ENCODE results near the gene NDUFA5. TPM values are rescaled to one million over a fixed set of nuclear protein-coding genes. Genes with fewer than 3 reads are reported as not detected.

Gene NDUFA5
- total and polyA plus RNA-seq, 2 donors from 2014 or later, result 115 to 189 TPM

DNA sequence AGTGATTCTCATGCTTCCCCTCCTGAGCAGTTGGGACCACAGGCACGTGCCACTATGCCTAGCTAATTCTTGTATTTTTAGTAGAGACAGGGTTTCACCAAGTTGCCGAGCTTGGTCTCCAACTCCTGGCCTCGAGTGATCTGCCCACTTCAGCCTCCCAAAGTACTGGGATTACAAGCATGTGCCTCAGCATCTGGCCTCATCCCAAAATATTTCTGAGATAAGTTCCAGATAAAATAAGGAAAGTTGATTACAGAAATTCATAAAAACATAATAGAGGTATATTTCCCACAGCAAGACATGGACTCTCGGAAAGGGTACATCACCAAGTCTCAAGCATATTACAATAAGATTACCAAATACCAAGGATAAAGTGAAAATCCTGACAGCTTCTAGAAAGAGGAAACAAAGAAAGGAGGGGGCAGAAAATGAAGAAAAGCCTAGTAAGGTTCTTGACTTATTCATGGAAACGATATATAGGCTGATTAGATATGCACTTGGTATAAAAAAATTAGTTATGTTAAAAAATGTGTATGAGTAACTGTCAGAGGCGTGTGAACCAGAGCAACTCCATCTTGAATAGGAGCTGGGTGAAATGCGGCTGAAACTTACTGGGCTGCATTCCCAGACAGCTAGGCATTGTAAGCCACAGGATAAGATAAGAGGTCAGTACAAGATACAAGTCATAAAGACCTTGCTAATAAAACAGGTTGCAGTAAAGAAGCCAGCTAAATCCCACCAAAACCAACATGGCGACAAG is 58.2 kb downstream of the NDUFA5 start:
- intact Hi-C loops (cut with DNase I), result no loop called here
- no peaks in the 10 kb centered on the region for H3K27me3 ChIP-seq (ENCODE audit: control insufficient read depth, insufficient read depth, low read length)
- no peak for FAIRE-seq
- no peak overlapping the region for H3K27ac ChIP-seq (ENCODE audit: low read depth in 2 of 2, low read length in 2 of 2)
- H3K4me1 ChIP-seq (ENCODE audit: control insufficient read depth in 2 of 3, insufficient read depth in 2 of 3, low read depth in 1 of 3, low read length in 3 of 3), result no peaks in the 10 kb centered on the region
- no peak overlapping the region for H3K4me3 ChIP-seq (ENCODE audit: low read length in 3 of 3)
- no peak for DNase-seq
- TF ChIP-seq, protein P1, sequence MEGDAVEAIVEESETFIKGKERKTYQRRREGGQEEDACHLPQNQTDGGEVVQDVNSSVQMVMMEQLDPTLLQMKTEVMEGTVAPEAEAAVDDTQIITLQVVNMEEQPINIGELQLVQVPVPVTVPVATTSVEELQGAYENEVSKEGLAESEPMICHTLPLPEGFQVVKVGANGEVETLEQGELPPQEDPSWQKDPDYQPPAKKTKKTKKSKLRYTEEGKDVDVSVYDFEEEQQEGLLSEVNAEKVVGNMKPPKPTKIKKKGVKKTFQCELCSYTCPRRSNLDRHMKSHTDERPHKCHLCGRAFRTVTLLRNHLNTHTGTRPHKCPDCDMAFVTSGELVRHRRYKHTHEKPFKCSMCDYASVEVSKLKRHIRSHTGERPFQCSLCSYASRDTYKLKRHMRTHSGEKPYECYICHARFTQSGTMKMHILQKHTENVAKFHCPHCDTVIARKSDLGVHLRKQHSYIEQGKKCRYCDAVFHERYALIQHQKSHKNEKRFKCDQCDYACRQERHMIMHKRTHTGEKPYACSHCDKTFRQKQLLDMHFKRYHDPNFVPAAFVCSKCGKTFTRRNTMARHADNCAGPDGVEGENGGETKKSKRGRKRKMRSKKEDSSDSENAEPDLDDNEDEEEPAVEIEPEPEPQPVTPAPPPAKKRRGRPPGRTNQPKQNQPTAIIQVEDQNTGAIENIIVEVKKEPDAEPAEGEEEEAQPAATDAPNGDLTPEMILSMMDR (IDR thresholded peaks at IDR 0.05; ENCODE audit: borderline replicate concordance, extremely low read depth, insufficient read depth), result no peak
- no peaks in the 10 kb centered on the region for H3K9me3 ChIP-seq (ENCODE audit: control insufficient read depth in 2 of 3, insufficient read depth in 1 of 3, low read length in 3 of 3)
- H3K36me3 ChIP-seq (ENCODE audit: control insufficient read depth in 2 of 3, insufficient read depth in 3 of 3, low read length in 3 of 3), result no peaks in the 10 kb centered on the region
- no peak overlapping the region for H3K9ac ChIP-seq (ENCODE audit: low read length in 3 of 3)

DNA sequence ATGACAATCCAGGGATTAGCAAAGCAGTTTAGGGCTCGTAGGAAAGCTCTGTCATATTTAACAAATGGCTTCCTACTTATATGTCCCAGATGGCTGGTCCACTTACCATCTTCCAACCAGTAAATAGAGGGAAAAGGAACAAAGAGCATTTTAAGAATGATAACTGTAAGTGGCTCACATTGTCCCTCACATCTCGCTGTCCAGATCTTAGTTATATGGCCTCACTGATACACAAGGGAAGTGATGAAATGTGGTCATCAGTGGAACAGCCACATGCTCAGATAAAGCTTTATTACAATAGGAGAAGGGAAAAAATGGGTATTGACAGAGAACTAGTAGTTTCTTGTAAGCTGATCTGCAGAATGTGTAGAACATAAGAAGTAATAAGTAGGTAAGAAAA is 59.0 kb downstream of the NDUFA5 start:
- Histone ChIP-seq H3K9me3 (ENCODE audit: control insufficient read depth in 2 of 3, insufficient read depth in 1 of 3, low read length in 3 of 3) (no peaks in the 10 kb centered on the region), H3K27ac (ENCODE audit: low read depth in 2 of 2, low read length in 2 of 2) (no peak overlapping the region), H3K9ac (ENCODE audit: low read length in 3 of 3) (no peak overlapping the region), H3K36me3 (ENCODE audit: control insufficient read depth in 2 of 3, insufficient read depth in 3 of 3, low read length in 3 of 3) (no peaks in the 10 kb centered on the region), H3K27me3 (ENCODE audit: control insufficient read depth, insufficient read depth, low read length) (no peaks in the 10 kb centered on the region), H3K4me3 (ENCODE audit: low read length in 3 of 3) (no peak overlapping the region), H3K4me1 (ENCODE audit: control insufficient read depth in 2 of 3, insufficient read depth in 2 of 3, low read depth in 1 of 3, low read length in 3 of 3) (no peaks in the 10 kb centered on the region)
- TF ChIP-seq, protein P1 (IDR thresholded peaks at IDR 0.05; ENCODE audit: borderline replicate concordance, extremely low read depth, insufficient read depth), result no peak
- DNase-seq, result no peak
- intact Hi-C loops (cut with DNase I), result no loop called here
- FAIRE-seq, result no peak

DNA sequence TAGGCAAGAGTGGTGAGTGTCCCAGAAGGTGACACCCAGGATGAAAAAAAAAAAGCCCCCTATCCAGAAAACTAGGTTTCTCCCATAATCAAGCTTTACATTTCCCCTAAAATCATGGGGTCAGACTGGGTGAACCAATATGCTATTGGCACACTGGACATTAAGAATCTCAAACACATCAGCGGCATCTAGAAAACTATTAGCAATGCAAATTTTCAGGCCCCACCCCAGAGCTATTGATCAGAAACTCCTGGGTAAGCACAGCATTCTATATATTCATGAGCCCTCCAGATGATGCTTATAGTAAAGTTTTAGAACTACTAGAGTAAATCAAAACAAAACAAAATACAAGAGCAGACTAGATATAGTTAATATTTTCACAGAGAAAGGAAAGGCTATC is 59.6 kb downstream of the NDUFA5 start:
- H3K9ac ChIP-seq (ENCODE audit: low read length in 3 of 3), result no peak overlapping the region
- DNase-seq (no peak), FAIRE-seq (no peak)
- H3K9me3 ChIP-seq (ENCODE audit: control insufficient read depth in 2 of 3, insufficient read depth in 1 of 3, low read length in 3 of 3), result no peaks in the 10 kb centered on the region
- H3K27ac ChIP-seq (ENCODE audit: low read depth in 2 of 2, low read length in 2 of 2), result no peak overlapping the region
- no peaks in the 10 kb centered on the region for H3K4me1 ChIP-seq (ENCODE audit: control insufficient read depth in 2 of 3, insufficient read depth in 2 of 3, low read depth in 1 of 3, low read length in 3 of 3)
- TF ChIP-seq, protein P1 (IDR thresholded peaks at IDR 0.05; ENCODE audit: borderline replicate concordance, extremely low read depth, insufficient read depth), result no peak
- intact Hi-C loops (cut with DNase I), result no loop called here
- no peak overlapping the region for H3K4me3 ChIP-seq (ENCODE audit: low read length in 3 of 3)
- H3K36me3 ChIP-seq (ENCODE audit: control insufficient read depth in 2 of 3, insufficient read depth in 3 of 3, low read length in 3 of 3), result no peaks in the 10 kb centered on the region
- H3K27me3 ChIP-seq (ENCODE audit: control insufficient read depth, insufficient read depth, low read length), result no peaks in the 10 kb centered on the region

Measured in kidney (tissue), 14 donors.